Endothelial cell of umbilical vein (primary cell): ENCODE data around the gene SCGN.

Experiments used
- EZH2 ChIP-seq: IDR thresholded peaks from 2 replicates; pipeline ENCODE4 v1.6.1; 2012; ENCODE audit warnings: borderline replicate concordance, low read depth, mild to moderate bottlenecking, moderate library complexity, low read length, inconsistent platforms; ENCODE audit not compliant: severe bottlenecking
- FOS ChIP-seq: IDR thresholded peaks from 2 replicates; pipeline ENCODE4 v1.6.1; 2011; ENCODE audit warnings: mild to moderate bottlenecking, low read length, moderate library complexity, borderline replicate concordance; ENCODE audit not compliant: insufficient read depth
- MAX ChIP-seq: IDR thresholded peaks from 2 replicates; pipeline ENCODE4 v1.6.1; 2011; ENCODE audit not compliant: insufficient read depth, insufficient read length
- MYC ChIP-seq: IDR thresholded peaks from one replicate; pipeline ENCODE4 v1.6.1; 2011; ENCODE audit warnings: mild to moderate bottlenecking, low read depth, low read length
- POLR2A ChIP-seq: IDR thresholded peaks from 2 replicates; pipeline ENCODE4 v1.6.1; 2012; ENCODE audit warnings: low read depth, mild to moderate bottlenecking, control low read depth, low read length
- POLR2AphosphoS5 ChIP-seq: IDR thresholded peaks from 2 replicates; pipeline ENCODE4 v1.6.1; 2012; ENCODE audit warnings: low read depth, mild to moderate bottlenecking, control low read depth, low read length, moderate library complexity; ENCODE audit not compliant: insufficient read depth
- TF ChIP-seq, protein P1 (sequence below), 2 donors: IDR thresholded peaks; 1 replicate in 1 of 2; 2 replicates in 1 of 2; pipeline ENCODE4 v1.5.1; 2011; ENCODE audit warnings: low read length in 2 of 2, mild to moderate bottlenecking in 2 of 2, moderate library complexity in 2 of 2, control low read depth in 1 of 2, inconsistent platforms in 1 of 2, low read depth in 1 of 2; ENCODE audit not compliant: insufficient read depth in 1 of 2; ENCODE audit errors: extremely low read depth in 1 of 2

GRCh38 chr6:25641940-25642666, 9.9 kb upstream of the SCGN start:
- TF ChIP-seq POLR2A (no peak), EZH2 (no peak), MAX (no peak), MYC (no peak), POLR2AphosphoS5 (no peak), FOS (no peak)
- TF ChIP-seq, protein P1, sequence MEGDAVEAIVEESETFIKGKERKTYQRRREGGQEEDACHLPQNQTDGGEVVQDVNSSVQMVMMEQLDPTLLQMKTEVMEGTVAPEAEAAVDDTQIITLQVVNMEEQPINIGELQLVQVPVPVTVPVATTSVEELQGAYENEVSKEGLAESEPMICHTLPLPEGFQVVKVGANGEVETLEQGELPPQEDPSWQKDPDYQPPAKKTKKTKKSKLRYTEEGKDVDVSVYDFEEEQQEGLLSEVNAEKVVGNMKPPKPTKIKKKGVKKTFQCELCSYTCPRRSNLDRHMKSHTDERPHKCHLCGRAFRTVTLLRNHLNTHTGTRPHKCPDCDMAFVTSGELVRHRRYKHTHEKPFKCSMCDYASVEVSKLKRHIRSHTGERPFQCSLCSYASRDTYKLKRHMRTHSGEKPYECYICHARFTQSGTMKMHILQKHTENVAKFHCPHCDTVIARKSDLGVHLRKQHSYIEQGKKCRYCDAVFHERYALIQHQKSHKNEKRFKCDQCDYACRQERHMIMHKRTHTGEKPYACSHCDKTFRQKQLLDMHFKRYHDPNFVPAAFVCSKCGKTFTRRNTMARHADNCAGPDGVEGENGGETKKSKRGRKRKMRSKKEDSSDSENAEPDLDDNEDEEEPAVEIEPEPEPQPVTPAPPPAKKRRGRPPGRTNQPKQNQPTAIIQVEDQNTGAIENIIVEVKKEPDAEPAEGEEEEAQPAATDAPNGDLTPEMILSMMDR (IDR thresholded peaks at IDR 0.05; ENCODE audit: extremely low read depth in 1 of 2, insufficient read depth in 1 of 2, low read depth in 1 of 2, low read length in 2 of 2), result no peak
